GM23338 (cell line): ENCODE data around the gene CELSR1. TPM values are rescaled to one million over a fixed set of nuclear protein-coding genes. Genes with fewer than 3 reads are reported as not detected.

Experiments used
- ATAC-seq: fragments of 200-7000 bp; cut with Tn5 transposase; 3 replicates; pipeline ENCODE4 v1.9.1; 2020
- DNase-seq: peaks from one replicate; pipeline ENCODE4 v3.0.0-alpha.2; 2015; ENCODE audit warnings: low spot score
- H2AFZ ChIP-seq: fragments of 200-600 bp; sonication (generic); 2 replicates; pipeline ENCODE4 v1.8.0; 2016; ENCODE audit warnings: antibody characterized with exemption, mild to moderate bottlenecking, moderate library complexity
- H3F3A ChIP-seq: fragments of 200-600 bp; sonication (generic); replicated peaks from 2 replicates; pipeline ENCODE4 v1.8.0; 2017; ENCODE audit warnings: antibody characterized with exemption, mixed run types, low read depth
- H3K27ac ChIP-seq: fragments of 200-600 bp; sonication (generic); 2 replicates; pipeline ENCODE4 v1.6.1; 2016; ENCODE audit warnings: low read depth
- H3K27me3 ChIP-seq: fragments of 200-600 bp; sonication (generic); 2 replicates; pipeline ENCODE4 v1.8.0; 2016; ENCODE audit warnings: mild to moderate bottlenecking, mixed run types, moderate library complexity; ENCODE audit not compliant: insufficient read depth
- H3K36me3 ChIP-seq: fragments of 200-600 bp; sonication (generic); 2 replicates; pipeline ENCODE4 v1.8.0; 2016; ENCODE audit warnings: mild to moderate bottlenecking; ENCODE audit not compliant: insufficient read depth
- H3K4me1 ChIP-seq: fragments of 200-600 bp; sonication (generic); 2 replicates; pipeline ENCODE4 v1.8.0; 2016; ENCODE audit warnings: mild to moderate bottlenecking, moderate library complexity; ENCODE audit not compliant: insufficient read depth
- H3K4me2 ChIP-seq: fragments of 200-600 bp; sonication (generic); 2 replicates; pipeline ENCODE4 v1.7.1; 2017; ENCODE audit warnings: mixed run types
- H3K4me3 ChIP-seq: fragments of 200-600 bp; sonication (generic); 2 replicates; pipeline ENCODE4 v1.6.1; 2016; ENCODE audit warnings: mixed run types
- H3K79me2 ChIP-seq: fragments of 200-600 bp; sonication (generic); replicated peaks from 2 replicates; pipeline ENCODE4 v1.8.0; 2017; ENCODE audit warnings: mild to moderate bottlenecking; ENCODE audit not compliant: insufficient read depth
- H3K9me2 ChIP-seq: fragments of 200-600 bp; sonication (generic); 2 replicates; pipeline ENCODE4 v1.8.0; 2017; ENCODE audit not compliant: insufficient read depth
- H4K20me1 ChIP-seq: fragments of 200-600 bp; sonication (generic); replicated peaks from 2 replicates; pipeline ENCODE4 v1.8.0; 2017; ENCODE audit warnings: mild to moderate bottlenecking; ENCODE audit not compliant: insufficient read depth
- H3K27ac Mint-ChIP-seq: 2 replicates; pipeline ENCODE4 v1.8.0; 2020; ENCODE audit warnings: inconsistent platforms, mild to moderate bottlenecking, moderate library complexity, mixed read lengths
- H3K27me3 Mint-ChIP-seq: 3 replicates; pipeline ENCODE4 v1.8.0; 2022; ENCODE audit warnings: low read depth, mild to moderate bottlenecking, moderate library complexity, mixed read lengths, inconsistent platforms; ENCODE audit not compliant: insufficient read depth, poor library complexity
- H3K36me3 Mint-ChIP-seq: 3 replicates; pipeline ENCODE4 v1.8.0; 2021; ENCODE audit warnings: low read depth, mild to moderate bottlenecking, inconsistent platforms, moderate library complexity, mixed read lengths
- H3K4me1 Mint-ChIP-seq: 3 replicates; pipeline ENCODE4 v1.8.0; 2020; ENCODE audit warnings: mild to moderate bottlenecking, inconsistent platforms, mixed read lengths
- H3K4me3 Mint-ChIP-seq: 3 replicates; pipeline ENCODE4 v1.8.0; 2021; ENCODE audit warnings: moderate library complexity, mild to moderate bottlenecking, inconsistent platforms, mixed read lengths
- H3K9me3 Mint-ChIP-seq: 3 replicates; pipeline ENCODE4 v1.8.0; 2020; ENCODE audit warnings: moderate library complexity, mild to moderate bottlenecking, inconsistent platforms, mixed read lengths
- CREB1 ChIP-seq: fragments of 250-450 bp; sonication (Bioruptor Pico); IDR thresholded peaks from 2 replicates; pipeline ENCODE4 v1.5.0; 2020; ENCODE audit warnings: low read depth, mild to moderate bottlenecking, moderate library complexity
- ETS1 ChIP-seq: IDR thresholded peaks from 2 replicates; pipeline ENCODE4 v1.6.1; 2016; ENCODE audit warnings: antibody characterized with exemption
- EZH2 ChIP-seq: fragments of 200-600 bp; sonication (generic); IDR thresholded peaks from one replicate; pipeline ENCODE4 v1.8.0; 2017; ENCODE audit warnings: antibody characterized with exemption, mild to moderate bottlenecking, low read depth; ENCODE audit not compliant: unreplicated experiment
- JUNB ChIP-seq: IDR thresholded peaks from one replicate; pipeline ENCODE4 v1.6.1; 2016; ENCODE audit warnings: antibody characterized with exemption; ENCODE audit not compliant: unreplicated experiment
- POLR2AphosphoS5 ChIP-seq: IDR thresholded peaks from 2 replicates; pipeline ENCODE4 v1.6.1; 2016; ENCODE audit warnings: antibody characterized with exemption, low read depth
- STAT1 ChIP-seq: IDR thresholded peaks from one replicate; pipeline ENCODE4 v1.6.1; 2016; ENCODE audit warnings: antibody characterized with exemption; ENCODE audit not compliant: unreplicated experiment
- ZNF114 ChIP-seq: fragments of 250-450 bp; sonication (Bioruptor Pico); IDR thresholded peaks from 2 replicates; pipeline ENCODE4 v1.5.0; 2020; ENCODE audit warnings: mild to moderate bottlenecking, moderate library complexity
- ZNF331 ChIP-seq: fragments of 250-450 bp; sonication (Bioruptor Pico); IDR thresholded peaks from 2 replicates; pipeline ENCODE4 v1.5.0; 2020; ENCODE audit warnings: low read depth, mild to moderate bottlenecking, moderate library complexity
- ZNF462 ChIP-seq: fragments of 250-450 bp; sonication (Bioruptor Pico); IDR thresholded peaks from 2 replicates; pipeline ENCODE4 v1.5.0; 2020; ENCODE audit warnings: mild to moderate bottlenecking, moderate library complexity
- polyA plus RNA-seq: library from polyadenylated mRNA; unstranded; fragments of >200 nt; fragmentation: Nextera tagmentation; extraction: Ambion mirVana; gene quantifications from 2 replicates; pipeline ENCODE4 v1.2.1, GENCODE V29; 2016
- total RNA-seq: library from RNA; depleted of rRNA; stranded (reverse); fragments of >200 nt; shearing (Covaris generic); gene quantifications from 2 replicates; pipeline ENCODE4 v1.2.3, GENCODE V29; 2014
- TF ChIP-seq, protein P1 (sequence below): IDR thresholded peaks from one replicate; pipeline ENCODE4 v1.6.1; 2018; ENCODE audit warnings: antibody characterized with exemption; ENCODE audit not compliant: unreplicated experiment
- TF ChIP-seq, protein P2 (sequence below), 2 experiments: fragments of 200-600 bp in 1 of 2; sonication (generic) in 1 of 2; conservative IDR thresholded peaks; 2 replicates each; pipeline versions ENCODE4 v1.5.1 to v1.6.1; 2016 to 2017; ENCODE audit warnings: antibody characterized with exemption in 2 of 2, low read depth in 2 of 2, mild to moderate bottlenecking in 2 of 2, moderate library complexity in 1 of 2

Gene CELSR1
- total and polyA plus RNA-seq, 2 experiments from 2014 or later = 4.8 to 20.4 TPM

GRCh38 chr22:46534901-46535630, 2.4 kb downstream of the CELSR1 start (continued):
- TF ChIP-seq, protein P1, sequence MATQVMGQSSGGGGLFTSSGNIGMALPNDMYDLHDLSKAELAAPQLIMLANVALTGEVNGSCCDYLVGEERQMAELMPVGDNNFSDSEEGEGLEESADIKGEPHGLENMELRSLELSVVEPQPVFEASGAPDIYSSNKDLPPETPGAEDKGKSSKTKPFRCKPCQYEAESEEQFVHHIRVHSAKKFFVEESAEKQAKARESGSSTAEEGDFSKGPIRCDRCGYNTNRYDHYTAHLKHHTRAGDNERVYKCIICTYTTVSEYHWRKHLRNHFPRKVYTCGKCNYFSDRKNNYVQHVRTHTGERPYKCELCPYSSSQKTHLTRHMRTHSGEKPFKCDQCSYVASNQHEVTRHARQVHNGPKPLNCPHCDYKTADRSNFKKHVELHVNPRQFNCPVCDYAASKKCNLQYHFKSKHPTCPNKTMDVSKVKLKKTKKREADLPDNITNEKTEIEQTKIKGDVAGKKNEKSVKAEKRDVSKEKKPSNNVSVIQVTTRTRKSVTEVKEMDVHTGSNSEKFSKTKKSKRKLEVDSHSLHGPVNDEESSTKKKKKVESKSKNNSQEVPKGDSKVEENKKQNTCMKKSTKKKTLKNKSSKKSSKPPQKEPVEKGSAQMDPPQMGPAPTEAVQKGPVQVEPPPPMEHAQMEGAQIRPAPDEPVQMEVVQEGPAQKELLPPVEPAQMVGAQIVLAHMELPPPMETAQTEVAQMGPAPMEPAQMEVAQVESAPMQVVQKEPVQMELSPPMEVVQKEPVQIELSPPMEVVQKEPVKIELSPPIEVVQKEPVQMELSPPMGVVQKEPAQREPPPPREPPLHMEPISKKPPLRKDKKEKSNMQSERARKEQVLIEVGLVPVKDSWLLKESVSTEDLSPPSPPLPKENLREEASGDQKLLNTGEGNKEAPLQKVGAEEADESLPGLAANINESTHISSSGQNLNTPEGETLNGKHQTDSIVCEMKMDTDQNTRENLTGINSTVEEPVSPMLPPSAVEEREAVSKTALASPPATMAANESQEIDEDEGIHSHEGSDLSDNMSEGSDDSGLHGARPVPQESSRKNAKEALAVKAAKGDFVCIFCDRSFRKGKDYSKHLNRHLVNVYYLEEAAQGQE = no peak
- no peak for TF ChIP-seq ZNF114 (CRISPR knock-in tag)
- TF ChIP-seq JUNB = no peak
- TF ChIP-seq, protein P2, sequence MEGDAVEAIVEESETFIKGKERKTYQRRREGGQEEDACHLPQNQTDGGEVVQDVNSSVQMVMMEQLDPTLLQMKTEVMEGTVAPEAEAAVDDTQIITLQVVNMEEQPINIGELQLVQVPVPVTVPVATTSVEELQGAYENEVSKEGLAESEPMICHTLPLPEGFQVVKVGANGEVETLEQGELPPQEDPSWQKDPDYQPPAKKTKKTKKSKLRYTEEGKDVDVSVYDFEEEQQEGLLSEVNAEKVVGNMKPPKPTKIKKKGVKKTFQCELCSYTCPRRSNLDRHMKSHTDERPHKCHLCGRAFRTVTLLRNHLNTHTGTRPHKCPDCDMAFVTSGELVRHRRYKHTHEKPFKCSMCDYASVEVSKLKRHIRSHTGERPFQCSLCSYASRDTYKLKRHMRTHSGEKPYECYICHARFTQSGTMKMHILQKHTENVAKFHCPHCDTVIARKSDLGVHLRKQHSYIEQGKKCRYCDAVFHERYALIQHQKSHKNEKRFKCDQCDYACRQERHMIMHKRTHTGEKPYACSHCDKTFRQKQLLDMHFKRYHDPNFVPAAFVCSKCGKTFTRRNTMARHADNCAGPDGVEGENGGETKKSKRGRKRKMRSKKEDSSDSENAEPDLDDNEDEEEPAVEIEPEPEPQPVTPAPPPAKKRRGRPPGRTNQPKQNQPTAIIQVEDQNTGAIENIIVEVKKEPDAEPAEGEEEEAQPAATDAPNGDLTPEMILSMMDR (conservative IDR thresholded peaks at IDR 0.05; ENCODE audit: low read depth in 2 of 2) = no peak
- no peak for TF ChIP-seq STAT1
- TF ChIP-seq CREB1 (CRISPR knock-in tag) = no peak
- TF ChIP-seq POLR2AphosphoS5 = no peak
- TF ChIP-seq EZH2 = no peak

DNA sequence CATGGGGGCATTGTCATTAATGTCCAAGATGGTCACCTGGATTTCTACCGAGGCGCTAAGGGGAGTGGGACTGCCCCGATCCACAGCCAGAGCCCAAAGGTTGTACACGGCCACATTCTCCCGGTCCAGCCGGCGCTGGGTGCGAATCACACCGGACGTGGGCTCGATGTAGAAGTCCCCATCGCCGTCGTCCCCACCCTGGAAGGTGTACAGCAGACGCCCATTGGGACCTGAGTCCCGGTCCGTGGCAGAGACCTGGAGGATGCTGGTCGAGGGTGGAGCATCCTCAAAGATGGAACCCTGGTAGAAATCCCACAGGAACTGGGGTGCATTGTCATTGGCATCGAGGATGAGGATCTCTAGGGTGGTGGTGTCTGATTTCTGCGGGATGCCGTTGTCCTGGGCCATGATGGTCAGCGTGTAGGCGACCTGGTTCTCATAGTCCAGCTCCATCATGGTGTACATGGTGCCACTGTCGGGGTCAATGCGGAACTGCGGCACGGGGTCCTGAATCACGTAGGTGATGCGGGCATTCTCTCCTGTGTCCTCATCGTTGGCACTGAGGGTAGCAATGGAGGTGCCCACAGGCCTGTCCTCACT, 3.1 kb downstream of the CELSR1 start:
- no peak overlapping the region for H3K4me3 Mint-ChIP-seq
- no peak for ATAC-seq
- H3K9me3 Mint-ChIP-seq = 0 out of 3 replicates have a peak, but pooled peaks cover 3% of the 10 kb centered on the region
- Histone ChIP-seq H3K27ac (no peak overlapping the region), H2AFZ (no peak overlapping the region), H3K9me2 (no peaks in the 10 kb centered on the region), H3K4me2 (no peak overlapping the region), H3F3A (no peaks in the 10 kb centered on the region), H3K27me3 (peaks cover 31% of the 10 kb centered on the region), H3K4me1 (peaks cover 5% of the 10 kb centered on the region; the same call in 1 of the 2 replicates), H3K4me3 (no peak overlapping the region), H4K20me1 (peaks cover 10% of the 10 kb centered on the region), H3K36me3 (no peaks in the 10 kb centered on the region), H3K79me2 (peaks cover 28% of the 10 kb centered on the region)
- no peak overlapping the region for H3K27ac Mint-ChIP-seq
- H3K27me3 Mint-ChIP-seq = peaks cover 39% of the 10 kb centered on the region
- no peak for DNase-seq
- H3K4me1 Mint-ChIP-seq = peaks cover 16% of the 10 kb centered on the region
- peaks cover 23% of the 10 kb centered on the region for H3K36me3 Mint-ChIP-seq
- TF ChIP-seq ZNF462 (CRISPR knock-in tag) (no peak), ZNF331 (CRISPR knock-in tag) (no peak), POLR2AphosphoS5 (no peak), EZH2 (no peak), CREB1 (CRISPR knock-in tag) (no peak), ETS1 (no peak)
